GM18907 (cell line): ENCODE results near the gene CAP1.
"Not testable (repeated sequence)": the region's sequence is repeated elsewhere in the genome, so short reads cannot be mapped to it uniquely, and the experiment has no call there.

Experiments
- ATAC-seq: cut with Tn5 transposase; IDR thresholded peaks from one replicate; pipeline ENCODE4 v1.9.1; 2021; ENCODE audit warnings: mild to moderate bottlenecking, moderate library complexity; ENCODE audit not compliant: unreplicated experiment

The CAP1 gene, protein sequence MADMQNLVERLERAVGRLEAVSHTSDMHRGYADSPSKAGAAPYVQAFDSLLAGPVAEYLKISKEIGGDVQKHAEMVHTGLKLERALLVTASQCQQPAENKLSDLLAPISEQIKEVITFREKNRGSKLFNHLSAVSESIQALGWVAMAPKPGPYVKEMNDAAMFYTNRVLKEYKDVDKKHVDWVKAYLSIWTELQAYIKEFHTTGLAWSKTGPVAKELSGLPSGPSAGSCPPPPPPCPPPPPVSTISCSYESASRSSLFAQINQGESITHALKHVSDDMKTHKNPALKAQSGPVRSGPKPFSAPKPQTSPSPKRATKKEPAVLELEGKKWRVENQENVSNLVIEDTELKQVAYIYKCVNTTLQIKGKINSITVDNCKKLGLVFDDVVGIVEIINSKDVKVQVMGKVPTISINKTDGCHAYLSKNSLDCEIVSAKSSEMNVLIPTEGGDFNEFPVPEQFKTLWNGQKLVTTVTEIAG

GRCh38 chr1:40040511-40041465 lies at the start of gene CAP1:
CAP1 (plus strand) TSS chr1:40040729; CDS start chr1:40059347, 18,618 bp downstream.
- peak; percentile 83 for ATAC-seq

DNA sequence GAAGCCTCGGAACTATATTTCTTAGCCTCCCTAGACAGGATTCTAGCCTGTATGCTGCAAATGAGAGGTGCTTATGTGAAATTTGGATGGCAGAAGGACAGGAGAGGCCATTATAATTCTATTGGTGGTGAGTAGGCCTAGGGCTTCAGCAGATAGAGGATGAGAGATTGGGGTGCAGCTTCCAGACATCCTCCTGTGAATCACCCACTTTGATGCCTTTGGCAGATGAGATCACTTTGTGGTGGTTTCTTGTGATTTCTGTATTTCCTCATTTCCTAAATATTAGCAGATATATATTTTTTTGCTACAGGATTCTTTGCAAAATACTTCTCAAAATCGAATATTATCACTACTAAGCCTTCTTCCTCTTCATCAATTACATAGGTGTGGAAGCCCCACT lies 48.3 kb upstream of the CAP1 start:
- ATAC-seq: no peak

GRCh38 chr1:39992888-39993287 lies 47.6 kb upstream of the CAP1 start:
- no peak for ATAC-seq

- peak; percentile 74 for ATAC-seq
Observed at GRCh38 chr1:39995973-39996393, 44.5 kb upstream of the CAP1 start.

- no peak for ATAC-seq
Observed at GRCh38 chr1:39996396-39997004, 44.0 kb upstream of the CAP1 start.

DNA sequence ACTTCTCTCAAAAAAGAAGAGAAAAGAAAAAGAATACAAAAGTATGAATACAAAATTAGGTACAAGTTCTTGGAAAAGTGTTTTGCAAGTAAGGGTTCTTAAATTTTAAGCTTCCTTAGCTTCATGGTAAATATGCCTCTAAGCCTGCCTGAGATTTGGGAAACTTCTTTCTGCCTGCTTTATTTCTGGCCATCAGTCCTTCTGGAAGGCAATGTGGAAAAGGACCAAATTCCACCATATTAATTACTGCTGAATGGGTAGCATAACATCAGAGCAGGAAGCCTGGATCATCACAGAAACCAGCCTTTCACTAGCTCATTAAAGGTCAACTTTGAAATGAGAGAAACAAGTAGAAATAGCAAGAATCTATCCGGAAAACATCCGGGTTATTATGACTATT lies 39.1 kb upstream of the CAP1 start:
- no peak for ATAC-seq

DNA sequence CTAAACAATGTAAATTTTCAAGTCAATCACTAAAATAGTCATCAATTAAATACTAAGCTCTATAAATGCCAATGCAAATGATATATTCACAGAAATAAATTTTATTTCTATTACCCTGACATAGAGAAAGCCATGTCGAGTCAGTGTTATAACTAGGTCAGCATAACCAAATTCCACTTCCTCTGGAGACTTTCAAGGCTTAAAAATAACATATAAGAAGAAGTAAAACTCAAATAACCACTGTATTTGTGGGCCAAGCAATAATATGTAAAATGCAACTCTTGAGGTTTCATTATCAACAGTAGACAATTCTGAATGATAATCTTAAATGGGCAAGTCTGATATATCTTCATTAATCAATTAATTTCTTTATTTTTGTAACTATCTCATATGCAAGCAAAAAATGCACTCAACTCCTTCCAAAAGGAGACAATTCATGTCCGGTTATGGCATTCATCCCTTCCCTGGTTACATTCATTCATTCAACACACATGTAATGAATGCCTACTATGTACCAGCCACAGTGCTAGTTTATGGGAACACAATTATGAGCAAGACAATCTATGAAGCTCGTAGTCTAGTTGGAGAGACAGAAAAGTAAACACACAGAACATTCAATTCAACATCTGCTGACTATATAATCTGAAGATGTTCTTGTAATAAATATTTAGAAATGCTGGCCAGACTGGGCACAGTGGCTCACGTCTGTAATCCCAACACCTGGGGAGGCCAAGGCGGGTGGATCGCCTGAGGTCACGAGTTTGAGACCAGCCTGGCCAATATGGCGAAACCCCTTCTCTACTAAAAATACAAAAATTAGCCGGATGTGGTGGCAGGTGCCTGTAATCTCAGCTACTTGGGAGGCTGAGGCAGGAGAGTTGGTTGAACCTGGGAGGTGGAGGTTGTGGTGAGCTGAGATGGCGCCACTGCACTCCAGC lies 37.1 kb upstream of the CAP1 start:
- ATAC-seq: peak; percentile 68

- no peak for ATAC-seq
Observed at GRCh38 chr1:40004857-40005256, 35.7 kb upstream of the CAP1 start.

- ATAC-seq: not testable (repeated sequence)
Observed at GRCh38 chr1:40007481-40008034, 33.0 kb upstream of the CAP1 start.

DNA sequence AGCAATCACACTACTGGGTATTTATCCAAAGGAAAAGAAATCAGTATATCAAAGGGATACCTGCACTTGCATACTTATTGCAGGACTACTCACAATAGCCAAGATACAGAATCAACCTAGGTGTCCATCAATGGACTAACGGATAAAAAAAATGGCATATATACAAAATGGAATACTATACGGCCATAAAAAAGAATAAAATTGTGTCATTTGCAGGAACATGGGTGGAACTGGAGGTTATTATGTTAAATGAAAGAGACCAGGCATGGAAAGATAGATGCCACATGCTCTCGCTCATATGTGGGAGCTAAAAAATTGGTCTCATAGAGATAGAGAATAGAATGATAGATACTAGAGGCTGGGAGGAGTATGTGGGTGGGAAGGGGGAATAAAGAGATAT lies 29.3 kb upstream of the CAP1 start:
- no peak for ATAC-seq

- ATAC-seq: no peak
Observed at GRCh38 chr1:40014253-40014706, 26.2 kb upstream of the CAP1 start.

DNA sequence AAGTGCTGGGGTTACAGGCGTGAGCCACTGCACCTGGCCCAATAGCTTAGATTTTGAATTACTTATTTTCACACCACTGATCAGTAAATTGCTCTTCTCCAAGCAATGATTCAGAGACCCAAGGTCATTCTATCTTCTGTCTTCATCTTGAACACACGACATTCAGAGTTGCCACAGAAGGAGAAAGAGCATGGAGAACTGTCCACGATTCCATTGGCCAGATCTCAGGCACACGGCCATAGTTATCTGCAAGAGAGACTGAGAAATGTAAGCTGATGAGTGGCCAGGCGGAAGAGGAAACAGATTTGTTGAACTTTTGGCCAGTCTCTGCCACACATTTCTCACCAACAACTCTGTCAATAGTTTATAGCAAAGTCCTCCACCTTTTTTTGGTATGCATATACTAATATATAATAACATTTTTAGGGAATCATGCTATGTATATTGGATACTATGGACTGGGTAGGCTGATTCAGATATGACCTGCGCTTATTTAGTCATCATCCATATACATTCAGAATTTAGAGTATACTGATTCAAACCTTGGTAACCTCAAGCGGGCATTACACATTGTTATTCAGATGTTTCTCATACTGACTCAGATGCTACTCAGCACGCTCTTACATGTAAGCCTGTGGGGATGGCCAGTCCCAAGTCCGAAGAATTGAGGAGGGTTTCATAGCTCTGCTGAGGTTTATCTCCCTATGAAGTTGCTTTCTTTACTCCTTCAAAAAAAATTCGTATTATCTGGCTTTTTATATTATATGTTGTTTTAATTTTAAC lies 25.5 kb upstream of the CAP1 start:
- ATAC-seq: no peak

DNA sequence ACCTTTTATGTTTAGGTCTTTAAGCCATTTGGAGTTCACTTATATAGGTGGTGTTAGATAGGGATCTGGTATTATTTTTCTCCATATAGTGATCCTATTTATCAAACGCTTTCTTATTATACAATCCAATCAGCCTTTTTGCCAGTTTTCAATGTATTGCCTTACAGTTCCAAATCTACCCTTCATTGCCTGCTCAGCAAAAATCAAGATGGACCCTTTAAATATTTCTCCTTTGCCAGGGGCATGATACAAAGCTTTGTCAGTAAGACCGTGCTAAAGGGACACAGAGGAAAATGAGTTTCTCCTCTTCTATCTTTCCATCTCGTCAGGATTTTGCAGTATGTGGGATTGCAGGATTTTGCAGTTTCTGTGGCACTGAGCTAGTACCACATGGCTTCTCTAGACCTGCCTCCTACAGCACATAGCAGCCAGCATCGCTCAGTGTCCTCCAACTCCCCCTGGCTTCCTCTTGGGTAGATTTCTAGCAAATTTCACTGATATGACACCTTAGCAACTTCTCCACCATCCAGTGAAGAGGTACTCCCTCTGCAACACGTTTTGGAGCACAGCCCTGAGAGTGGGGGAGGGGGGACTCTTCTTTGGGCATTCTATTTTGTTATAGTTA lies 22.5 kb upstream of the CAP1 start:
- no peak for ATAC-seq

- no peak for ATAC-seq
Observed at GRCh38 chr1:40020447-40021085, 20.0 kb upstream of the CAP1 start.

GRCh38 chr1:40023379-40023944 lies 17.1 kb upstream of the CAP1 start:
- ATAC-seq: no peak

DNA sequence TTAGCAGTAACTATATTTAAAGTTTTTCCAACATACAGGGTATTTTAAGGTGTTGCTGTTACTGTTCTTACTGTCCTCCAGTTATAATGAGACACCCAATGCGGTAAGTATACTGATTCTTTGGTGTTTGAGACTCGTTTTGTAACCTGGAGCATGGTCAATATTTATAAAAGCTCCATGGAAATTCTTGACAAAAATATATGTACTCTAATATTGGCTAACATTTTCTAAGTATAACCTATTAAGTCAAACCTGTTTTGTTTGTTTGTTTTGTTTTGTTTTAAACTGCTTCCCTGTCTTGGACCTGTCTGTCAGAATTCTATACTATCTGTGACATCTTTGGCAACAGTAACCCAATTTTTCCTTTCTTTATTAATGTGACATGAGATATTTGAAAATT lies 15.9 kb upstream of the CAP1 start:
- no peak for ATAC-seq

DNA sequence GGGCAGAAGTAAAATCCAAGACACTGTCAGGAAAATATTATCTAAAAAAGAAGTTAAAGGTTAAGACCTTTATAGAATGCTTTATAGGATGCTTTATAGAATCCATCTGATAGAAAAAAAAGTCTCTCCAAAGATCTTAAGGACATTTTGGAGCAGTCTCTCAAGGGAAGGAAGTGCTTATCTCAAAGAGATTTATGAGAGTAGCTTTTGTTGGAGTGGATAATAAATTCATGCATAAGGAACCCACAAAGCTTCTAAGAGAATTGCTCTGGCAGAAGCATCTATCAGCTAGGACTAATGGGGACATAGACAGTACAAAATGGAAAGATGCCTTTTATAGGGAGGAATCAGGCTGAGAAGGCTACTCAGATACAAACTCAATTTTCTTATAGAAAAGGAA lies 12.9 kb upstream of the CAP1 start:
- ATAC-seq: no peak

DNA sequence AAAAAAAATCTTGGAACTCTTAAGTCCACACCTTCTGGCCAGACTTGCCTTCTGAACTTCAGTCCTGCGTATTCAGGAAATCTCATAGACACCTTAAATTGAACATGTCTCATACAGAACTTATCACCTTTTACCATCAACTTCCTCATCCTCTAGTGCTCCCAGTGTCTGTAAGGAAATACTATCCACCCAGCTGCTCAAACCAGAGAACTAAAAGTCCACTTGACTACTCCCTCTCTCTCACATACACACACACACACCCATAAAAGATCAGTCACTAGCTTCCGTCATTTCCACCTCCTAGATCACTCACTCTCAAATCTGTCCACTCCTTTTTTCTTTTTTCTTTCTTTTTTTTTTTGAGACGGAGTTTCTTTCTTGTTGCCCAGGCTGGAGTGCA lies 10.9 kb upstream of the CAP1 start:
- no peak for ATAC-seq
